Dedifferentiated amniotic fluid mesenchymal stem cell (primary cell): ENCODE measurements around the gene PODXL.

Source experiments
- DNase-seq: peaks from one replicate; pipeline ENCODE4 v3.0.0-alpha.2; 2016; ENCODE audit errors: extremely low spot score

PODXL gene

GRCh38 chr7:131564640-131565039 lies 8.2 kb upstream of the PODXL start:
- no peak for DNase-seq

GRCh38 chr7:131563918-131564317 lies 7.5 kb upstream of the PODXL start:
- no peak for DNase-seq

- DNase-seq = no peak
Measured at GRCh38 chr7:131562941-131563340, 6.5 kb upstream of the PODXL start.

GRCh38 chr7:131560061-131560460 lies 3.6 kb upstream of the PODXL start:
- no peak for DNase-seq

- DNase-seq = no peak
Measured at GRCh38 chr7:131557652-131558385, 1.4 kb upstream of the PODXL start.

GRCh38 chr7:131556909-131557651 lies 652 bp upstream of the PODXL start:
- DNase-seq = no peak

- no peak for DNase-seq
Measured at GRCh38 chr7:131555552-131556052, 826 bp downstream of the PODXL start.

- DNase-seq = no peak
Measured at GRCh38 chr7:131554880-131555516, 1.4 kb downstream of the PODXL start.

- no peak for DNase-seq
Measured at GRCh38 chr7:131553931-131554330, 2.5 kb downstream of the PODXL start.

- no peak for DNase-seq
Measured at GRCh38 chr7:131552053-131552452, 4.4 kb downstream of the PODXL start.

GRCh38 chr7:131550846-131551245 lies 5.6 kb downstream of the PODXL start:
- no peak for DNase-seq

- no peak for DNase-seq
Measured at GRCh38 chr7:131548371-131548770, 8.1 kb downstream of the PODXL start.

- DNase-seq = no peak
Measured at GRCh38 chr7:131547589-131547988, 8.8 kb downstream of the PODXL start.

- DNase-seq = no peak
Measured at GRCh38 chr7:131546583-131547141, 9.8 kb downstream of the PODXL start.

- DNase-seq = no peak
Measured at GRCh38 chr7:131546126-131546525, 10.3 kb downstream of the PODXL start.

- DNase-seq = no peak
Measured at GRCh38 chr7:131544449-131545301, 11.8 kb downstream of the PODXL start.

GRCh38 chr7:131544021-131544420 lies 12.4 kb downstream of the PODXL start:
- DNase-seq = no peak

GRCh38 chr7:131543298-131543697 lies 13.1 kb downstream of the PODXL start:
- DNase-seq = no peak

GRCh38 chr7:131540491-131541162 lies 15.8 kb downstream of the PODXL start:
- no peak for DNase-seq

GRCh38 chr7:131538813-131539179 lies 17.6 kb downstream of the PODXL start:
- no peak for DNase-seq
